Transverse colon (tissue), 4 donors: ENCODE results near the gene DOCK7. TPM values are rescaled to one million over a fixed set of nuclear protein-coding genes. Genes with fewer than 3 reads are reported as not detected.

Experiments used
- DNase-seq: peaks from one replicate; pipeline ENCODE4 v3.0.0-alpha.2; 2019
- H3K27ac ChIP-seq, 4 donors: fragments of 200-600 bp; sonication (generic); 2 replicates each; pipeline ENCODE4 v1.5.1; 2016 to 2018; ENCODE audit warnings: inconsistent platforms in 4 of 4
- H3K27me3 ChIP-seq: fragments of 200-600 bp; sonication (generic); 2 replicates; pipeline ENCODE4 v1.5.1; 2017; ENCODE audit warnings: inconsistent platforms
- H3K36me3 ChIP-seq, 4 donors: fragments of 200-600 bp; sonication (generic); 2 replicates each; pipeline ENCODE4 v1.5.1; 2017 to 2019; ENCODE audit warnings: inconsistent platforms in 4 of 4
- H3K4me1 ChIP-seq, 4 donors: fragments of 200-600 bp; sonication (generic); 2 replicates each; pipeline ENCODE4 v1.5.1; 2017 to 2020; ENCODE audit warnings: inconsistent platforms in 4 of 4
- H3K4me3 ChIP-seq, 4 donors: fragments of 200-600 bp; sonication (generic); 1 replicate in 1 of 4; 2 replicates in 3 of 4; pipeline versions ENCODE4 v1.5.1 to v1.6.1; 2017 to 2019; ENCODE audit warnings: inconsistent platforms in 4 of 4
- H3K9me3 ChIP-seq, 2 donors: fragments of 200-600 bp; sonication (generic); 2 replicates each; pipeline ENCODE4 v1.5.1; 2017 to 2019; ENCODE audit warnings: inconsistent platforms in 2 of 2
- EP300 ChIP-seq: sonication (generic); formaldehyde crosslinking; IDR thresholded peaks from one replicate; pipeline ENCODE4 v1.6.1; 2017; ENCODE audit warnings: antibody characterized with exemption, low read depth
- POLR2A ChIP-seq: fragments of 450-650 bp; IDR thresholded peaks from one replicate; pipeline ENCODE4 v1.6.1; 2016; ENCODE audit warnings: antibody characterized with exemption, mild to moderate bottlenecking, moderate library complexity
- POLR2AphosphoS5 ChIP-seq, 3 donors: sonication (generic); formaldehyde crosslinking; IDR thresholded peaks; one replicate each; pipeline ENCODE4 v1.6.1; 2016; ENCODE audit warnings: antibody characterized with exemption in 3 of 3
- WGBS, 2 donors: methylation state at CpG; one replicate each; pipeline ENCODE4 v1.1.5; 2018; ENCODE audit warnings: low coverage in 1 of 2; 5-methylcytosine and 5-hydroxymethylcytosine counted together
- in situ Hi-C, 4 donors: fragments of 200-750 bp; cut with MboI; loops; one replicate each; pipeline versions ENCODE4 v1.15.0 to v1.15.1; 2017; ENCODE audit warnings: low sequenced_read_pairs in 3 of 4, low pct_ligation_motif_present in 1 of 4, low pct_unique_long_range_greater_than_20kb in 1 of 4
- intact Hi-C: fragments of 100-400 bp; cut with DNase I; formaldehyde crosslinking; loops from one replicate; pipeline ENCODE4 v1.15.1; 2023; ENCODE audit warnings: low total_unique reads
- total RNA-seq, 4 donors: library from RNA; depleted of rRNA; stranded (reverse); fragments of >200 nt; gene quantifications; one replicate each; pipeline ENCODE4 v1.1.0, GENCODE V29; 2016
- TF ChIP-seq, protein P1 (sequence below), 5 experiments: fragments of 200-600 bp in 3 of 5; fragments of 450-650 bp in 2 of 5; sonication (generic) in 3 of 5; IDR thresholded peaks; 1 replicate in 2 of 5; 2 replicates in 3 of 5; pipeline ENCODE4 v1.5.1; 2016 to 2017; ENCODE audit warnings: antibody characterized with exemption in 5 of 5, inconsistent platforms in 3 of 5, mild to moderate bottlenecking in 2 of 5, moderate library complexity in 1 of 5

Gene DOCK7
- total RNA-seq, 4 donors from 2014 or later = 33.7 to 138 (median 58.1) TPM

DNA sequence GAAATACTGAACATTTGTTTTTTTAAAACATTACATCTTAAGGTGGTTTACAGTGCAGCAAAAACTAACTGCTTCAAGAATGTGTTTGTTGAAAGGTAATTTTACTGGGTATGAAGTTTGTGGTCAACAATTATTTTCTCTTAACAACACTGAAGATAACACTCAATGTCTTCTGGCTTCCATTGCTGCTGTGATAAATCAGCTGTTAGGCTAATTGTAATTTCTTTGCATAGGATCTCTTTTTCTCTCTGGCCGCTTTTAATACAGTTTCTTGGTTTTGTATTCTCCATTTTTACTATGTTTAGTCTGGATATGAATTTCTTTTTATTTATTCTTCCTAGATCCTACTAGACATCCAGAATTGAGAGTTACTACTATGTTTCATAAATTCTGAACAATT, 44.9 kb downstream of the DOCK7 start:
- intact Hi-C loops (no loop called here), in situ Hi-C loops (no loop called here)
- Histone ChIP-seq H3K27me3 (no peaks in the 10 kb centered on the region), H3K9me3 (no peaks in the 10 kb centered on the region), H3K4me3 (no peak overlapping the region), H3K4me1 (no peaks in the 10 kb centered on the region), H3K36me3 (peaks cover 0 to 5% (median 2%) of the 10 kb centered on the region in 4 donors), H3K27ac (no peak overlapping the region)
- WGBS, 2 donors = 93 to 100% methylated on average over 1 of the region's 1 CpG
- TF ChIP-seq EP300 (no peak), POLR2A (no peak), POLR2AphosphoS5 (IDR thresholded peaks at IDR 0.05) (no peak)
- TF ChIP-seq, protein P1, sequence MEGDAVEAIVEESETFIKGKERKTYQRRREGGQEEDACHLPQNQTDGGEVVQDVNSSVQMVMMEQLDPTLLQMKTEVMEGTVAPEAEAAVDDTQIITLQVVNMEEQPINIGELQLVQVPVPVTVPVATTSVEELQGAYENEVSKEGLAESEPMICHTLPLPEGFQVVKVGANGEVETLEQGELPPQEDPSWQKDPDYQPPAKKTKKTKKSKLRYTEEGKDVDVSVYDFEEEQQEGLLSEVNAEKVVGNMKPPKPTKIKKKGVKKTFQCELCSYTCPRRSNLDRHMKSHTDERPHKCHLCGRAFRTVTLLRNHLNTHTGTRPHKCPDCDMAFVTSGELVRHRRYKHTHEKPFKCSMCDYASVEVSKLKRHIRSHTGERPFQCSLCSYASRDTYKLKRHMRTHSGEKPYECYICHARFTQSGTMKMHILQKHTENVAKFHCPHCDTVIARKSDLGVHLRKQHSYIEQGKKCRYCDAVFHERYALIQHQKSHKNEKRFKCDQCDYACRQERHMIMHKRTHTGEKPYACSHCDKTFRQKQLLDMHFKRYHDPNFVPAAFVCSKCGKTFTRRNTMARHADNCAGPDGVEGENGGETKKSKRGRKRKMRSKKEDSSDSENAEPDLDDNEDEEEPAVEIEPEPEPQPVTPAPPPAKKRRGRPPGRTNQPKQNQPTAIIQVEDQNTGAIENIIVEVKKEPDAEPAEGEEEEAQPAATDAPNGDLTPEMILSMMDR (IDR thresholded peaks at IDR 0.05) = no peak
- DNase-seq = no peak

DNA sequence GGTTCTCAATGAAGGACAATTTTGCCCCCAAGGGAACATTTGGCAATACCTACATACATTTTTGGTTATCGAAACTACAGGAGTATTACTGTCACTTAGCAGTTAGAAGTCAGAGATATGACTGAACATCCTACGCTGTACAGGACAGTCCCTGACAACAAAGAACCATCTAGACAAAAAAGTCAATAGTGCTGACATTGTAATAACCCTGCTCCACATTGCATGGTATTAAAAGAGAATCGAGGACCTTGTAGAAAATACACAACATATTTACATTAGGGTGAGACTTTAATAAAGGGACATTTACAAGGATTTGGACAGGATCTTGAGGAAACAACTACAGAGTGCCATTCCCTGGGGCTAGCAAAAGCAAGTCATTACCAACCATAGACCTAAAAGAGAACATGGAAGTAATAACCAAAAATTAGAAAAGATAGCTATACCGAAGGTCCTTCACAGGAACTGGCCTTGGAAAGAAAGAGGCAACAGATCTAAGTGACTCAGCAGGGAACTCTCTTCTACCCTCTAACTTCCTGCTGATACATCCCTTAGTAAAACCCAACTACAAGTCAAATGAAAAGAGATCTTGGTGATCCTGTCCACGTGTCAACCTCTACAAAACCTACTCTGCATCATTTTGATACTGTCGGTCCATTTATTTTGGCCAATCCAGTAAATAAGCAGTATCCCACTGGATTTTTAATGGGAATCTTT, 50.6 kb downstream of the DOCK7 start:
- H3K36me3 ChIP-seq = peaks cover 0 to 26% (median 8%) of the 10 kb centered on the region in 4 donors
- H3K27me3 ChIP-seq = no peaks in the 10 kb centered on the region
- H3K4me1 ChIP-seq = no peaks in the 10 kb centered on the region
- DNase-seq = no peak
- WGBS, 2 donors = 89 to 90% methylated on average over 6 of the region's 6 CpGs
- H3K4me3 ChIP-seq = no peak overlapping the region
- intact Hi-C loops (no loop called here), in situ Hi-C loops (no loop called here)
- H3K27ac ChIP-seq = no peak overlapping the region
- TF ChIP-seq POLR2AphosphoS5 (IDR thresholded peaks at IDR 0.05) (no peak), EP300 (no peak)
- TF ChIP-seq, protein P1 (IDR thresholded peaks at IDR 0.05) = no peak
- no peaks in the 10 kb centered on the region for H3K9me3 ChIP-seq

GRCh38 chr1:62628506-62628905, 59.7 kb downstream of the DOCK7 start:
- Histone ChIP-seq H3K27ac (no peak overlapping the region), H3K9me3 (no peaks in the 10 kb centered on the region), H3K4me3 (no peak overlapping the region), H3K27me3 (no peaks in the 10 kb centered on the region), H3K36me3 (peaks cover 0 to 23% (median 8%) of the 10 kb centered on the region in 4 donors), H3K4me1 (no peaks in the 10 kb centered on the region)
- intact Hi-C loops = no loop called here
- no peak for DNase-seq
- 83 to 86% methylated on average over 1 of the region's 1 CpG for WGBS, 2 donors
- TF ChIP-seq POLR2A = no peak
- TF ChIP-seq, protein P1 (IDR thresholded peaks at IDR 0.05) = no peak
- no peak for TF ChIP-seq POLR2AphosphoS5 (IDR thresholded peaks at IDR 0.05)
- TF ChIP-seq EP300 = no peak
- in situ Hi-C loops = no loop called here

DNA sequence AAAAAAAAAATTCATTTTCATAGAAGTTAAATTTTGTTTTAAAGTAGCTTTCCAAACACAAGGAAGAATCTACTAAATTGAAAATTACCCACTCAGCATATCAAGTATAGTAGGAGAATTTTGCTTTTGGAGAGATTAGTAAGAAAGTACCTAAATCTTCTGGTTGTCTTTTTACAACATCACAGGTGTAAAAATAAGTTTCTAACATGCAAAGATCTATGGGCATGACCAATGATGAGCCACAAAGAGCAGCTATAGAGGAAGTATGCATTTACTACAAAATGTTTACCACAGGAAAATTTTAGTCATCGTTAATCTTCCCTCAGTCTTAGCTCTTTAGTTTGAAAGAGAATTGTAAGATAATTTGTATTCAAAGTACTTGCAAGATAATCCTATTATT, 62.8 kb downstream of the DOCK7 start:
- TF ChIP-seq POLR2A (no peak), POLR2AphosphoS5 (IDR thresholded peaks at IDR 0.05) (no peak), EP300 (no peak)
- TF ChIP-seq, protein P1 (IDR thresholded peaks at IDR 0.05) = no peak
- H3K36me3 ChIP-seq = peaks cover 0 to 7% (median 3%) of the 10 kb centered on the region in 4 donors
- H3K4me1 ChIP-seq = no peaks in the 10 kb centered on the region
- 58 to 64% methylated on average over 1 of the region's 1 CpG for WGBS, 2 donors
- no peaks in the 10 kb centered on the region for H3K27me3 ChIP-seq
- H3K27ac ChIP-seq = no peak overlapping the region
- intact Hi-C loops (no loop called here), in situ Hi-C loops (no loop called here)
- H3K9me3 ChIP-seq = no peaks in the 10 kb centered on the region
- DNase-seq = no peak
- H3K4me3 ChIP-seq = no peak overlapping the region
